ENCODE measurements around the gene ZRANB2.

DNA sequence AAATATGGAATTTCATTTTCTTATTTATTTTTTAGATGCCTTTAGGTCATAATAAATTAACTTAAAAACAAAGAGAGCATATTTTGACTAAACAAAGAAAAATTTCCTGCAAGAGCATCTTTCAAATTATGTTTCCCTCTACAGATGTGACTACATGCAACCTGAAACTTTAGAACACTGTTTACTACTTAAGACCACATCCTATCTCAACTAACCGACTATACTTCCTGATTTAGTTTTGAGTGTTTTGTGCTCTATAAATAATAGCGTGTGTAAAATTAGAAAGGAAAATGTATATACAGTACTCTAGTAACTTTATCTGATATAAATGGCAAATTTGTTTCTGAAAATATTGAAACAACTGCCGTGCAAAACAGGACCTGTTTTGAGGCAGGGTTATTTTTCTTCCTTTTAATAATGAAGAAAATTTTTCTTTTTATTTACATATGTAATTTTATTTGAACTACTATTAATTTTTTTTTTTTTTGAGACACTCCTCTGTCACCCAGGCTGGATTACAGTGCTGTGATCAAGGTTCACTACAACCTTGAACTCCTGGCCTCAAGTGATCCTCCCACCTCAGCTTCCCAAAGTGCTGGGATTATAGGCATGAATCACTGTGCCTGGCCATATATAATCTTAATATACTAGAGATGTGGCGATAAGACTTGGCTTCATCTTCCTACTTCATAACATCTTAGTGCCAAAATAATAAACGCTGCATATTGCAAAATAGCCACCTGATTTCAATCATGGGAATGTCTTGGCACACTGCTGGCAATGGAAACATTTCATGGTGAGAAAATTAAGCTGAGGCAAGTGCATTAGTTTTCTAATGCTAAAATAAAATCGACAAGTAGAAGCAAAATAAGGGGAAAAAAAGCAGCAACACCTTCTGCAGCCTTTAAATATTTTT is 12.3 kb downstream of the ZRANB2 start:
- TF ChIP-seq ZFP36 (IDR thresholded peaks at IDR 0.05; ENCODE audit: borderline replicate concordance, partially characterized antibody) (no peak), ZNF302 (CRISPR knock-in tag; IDR thresholded peaks at IDR 0.05) (no peak), NFE2L2 (conservative IDR thresholded peaks at IDR 0.05; ENCODE audit: low read length) (no peak), POLR2A (IDR thresholded peaks at IDR 0.05; ENCODE audit: low read length) (no peak), FOXS1 (CRISPR knock-in tag; IDR thresholded peaks at IDR 0.05) (no peak), ZSCAN20 (CRISPR knock-in tag; IDR thresholded peaks at IDR 0.05) (no peak), BHLHE40 (IDR thresholded peaks at IDR 0.05; ENCODE audit: low read depth, low read length) (no peak), CTCF (IDR thresholded peaks at IDR 0.05) (no peak), JUNB (IDR thresholded peaks at IDR 0.05) (no peak), CBX2 (IDR thresholded peaks at IDR 0.05; ENCODE audit: borderline replicate concordance, low read depth) (no peak)
